GM19328 (cell line): ENCODE results near the gene ARHGAP11B.
A peak's percentile ranks its signal among the peaks of the same experiment; 100 is the strongest.
"Not testable (repeated sequence)": the region's sequence is repeated elsewhere in the genome, so short reads cannot be mapped to it uniquely, and the experiment has no call there.

Source experiments
- ATAC-seq: cut with Tn5 transposase; IDR thresholded peaks from one replicate; pipeline ENCODE4 v1.9.1; 2021; ENCODE audit warnings: mild to moderate bottlenecking, moderate library complexity; ENCODE audit not compliant: unreplicated experiment

Gene ARHGAP11B

DNA sequence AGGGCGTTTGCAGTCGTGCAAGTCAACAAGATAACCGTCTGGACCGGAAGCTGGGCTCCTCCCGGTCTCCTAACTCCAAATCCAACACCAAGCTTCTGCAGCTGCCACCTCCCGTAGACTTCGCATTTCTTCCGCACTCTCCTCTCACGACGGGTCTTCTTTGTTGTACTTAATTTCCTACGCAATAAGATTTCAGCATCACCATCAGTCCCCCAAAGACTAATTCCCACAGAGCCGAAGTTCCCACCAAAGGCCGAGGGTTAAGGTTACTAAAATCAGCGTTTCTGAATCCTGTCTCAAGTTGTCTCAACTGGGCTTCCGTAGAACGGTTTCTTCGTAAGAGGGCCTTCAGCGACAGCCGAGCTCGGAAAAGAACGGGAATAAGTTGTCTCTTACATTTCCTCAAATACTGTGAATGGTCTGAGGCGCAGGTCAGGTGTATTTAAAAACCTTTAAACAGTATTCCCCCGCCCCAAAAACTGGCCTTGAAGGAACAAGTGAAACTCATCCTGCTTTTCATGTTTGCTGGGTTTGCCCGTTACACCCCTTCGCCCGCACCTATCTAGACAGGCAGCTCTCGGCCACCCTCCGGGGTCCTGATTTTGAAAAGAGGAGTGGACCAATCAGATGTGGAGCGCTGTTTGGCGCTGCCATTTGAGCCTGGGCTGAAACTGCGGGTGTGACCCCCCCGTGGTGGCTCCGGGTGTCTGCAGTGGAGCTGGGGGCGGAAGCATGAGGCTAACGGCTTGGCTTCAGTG, at the start of gene ARHGAP11B:
Gene ARHGAP11B, plus strand, starts transcription at position 693 of the 758 bp plus-strand sequence.
- ATAC-seq, result peak; percentile 89

DNA sequence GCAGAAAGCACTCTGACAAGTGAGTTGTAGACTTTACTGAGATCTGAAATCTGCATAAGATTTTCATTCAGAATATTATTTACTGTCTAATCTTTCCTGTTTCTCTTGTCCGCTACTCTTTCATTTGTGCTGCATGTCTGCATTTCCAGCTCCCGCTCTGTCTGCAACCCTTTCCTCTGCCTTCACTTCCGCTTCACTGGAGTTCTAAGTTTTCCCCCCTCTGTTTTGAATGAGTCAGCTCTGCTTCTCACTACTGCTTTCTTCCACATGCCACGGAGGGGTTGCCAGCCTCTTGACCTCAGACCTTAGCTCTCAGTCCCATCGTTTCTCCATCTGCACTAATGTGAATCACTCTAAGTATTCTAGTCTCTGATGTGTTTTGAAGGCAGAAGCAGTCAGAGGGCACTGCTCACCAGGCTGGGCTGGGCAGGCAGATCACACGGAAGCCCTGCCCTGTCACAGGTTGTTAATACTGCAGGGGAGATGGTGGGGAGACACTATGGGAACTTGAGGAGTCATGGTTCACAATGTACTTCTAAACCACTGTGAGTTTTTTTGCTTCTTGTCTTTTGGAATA, 46.4 kb upstream of the ARHGAP11B start:
- not testable (repeated sequence) for ATAC-seq

- not testable (repeated sequence) for ATAC-seq
These were observed 45.2 kb upstream of the ARHGAP11B start for GRCh38 chr15:30580716-30581115.

DNA sequence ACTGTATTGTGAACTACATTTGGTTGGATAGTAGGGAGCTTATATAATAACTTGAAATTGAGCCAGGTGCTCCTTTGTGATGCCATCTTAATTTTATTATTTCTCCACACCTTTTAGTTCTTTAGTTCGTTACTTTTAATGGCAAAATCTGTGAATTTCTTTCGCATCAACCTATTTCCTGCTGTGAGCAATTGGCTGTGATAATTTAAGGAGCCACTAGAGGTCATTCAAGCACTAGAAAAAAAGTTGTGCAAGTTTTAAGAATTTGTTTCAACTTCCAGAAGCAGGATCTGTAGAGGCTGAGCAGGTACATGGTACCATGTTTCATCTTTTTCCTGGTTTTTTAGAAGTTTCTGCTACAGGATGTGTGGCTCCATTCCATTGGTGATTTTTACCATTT, 27.0 kb upstream of the ARHGAP11B start:
- ATAC-seq, result not testable (repeated sequence)

DNA sequence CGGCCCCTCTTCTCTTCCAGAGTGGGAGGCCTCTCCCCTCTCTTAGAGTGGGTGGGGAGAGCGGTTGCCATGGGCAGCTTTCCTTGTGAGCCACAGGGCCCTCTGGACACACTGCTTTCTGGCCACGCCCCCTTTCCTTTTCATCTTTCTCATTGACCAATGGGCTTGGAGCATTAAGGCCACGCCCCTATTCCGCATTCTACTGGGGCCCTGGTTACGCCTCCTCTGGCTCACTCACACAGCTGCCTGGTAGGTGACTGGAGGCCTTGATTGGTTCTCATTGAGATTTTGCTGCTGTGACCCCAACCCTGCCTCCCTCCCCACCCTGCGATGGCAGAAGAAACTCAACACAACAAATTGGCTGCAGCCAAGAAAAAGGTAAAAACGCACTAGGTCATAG, 22.1 kb upstream of the ARHGAP11B start, which contains the start of gene GOLGA8H:
Gene GOLGA8H, plus strand, starts transcription at position 233 of the 400 bp plus-strand sequence. Its CDS starts 98 bp downstream, at position 331.
- ATAC-seq, result not testable (repeated sequence)

GRCh38 chr15:30612271-30612670, 13.7 kb upstream of the ARHGAP11B start:
- ATAC-seq, result not testable (repeated sequence)

DNA sequence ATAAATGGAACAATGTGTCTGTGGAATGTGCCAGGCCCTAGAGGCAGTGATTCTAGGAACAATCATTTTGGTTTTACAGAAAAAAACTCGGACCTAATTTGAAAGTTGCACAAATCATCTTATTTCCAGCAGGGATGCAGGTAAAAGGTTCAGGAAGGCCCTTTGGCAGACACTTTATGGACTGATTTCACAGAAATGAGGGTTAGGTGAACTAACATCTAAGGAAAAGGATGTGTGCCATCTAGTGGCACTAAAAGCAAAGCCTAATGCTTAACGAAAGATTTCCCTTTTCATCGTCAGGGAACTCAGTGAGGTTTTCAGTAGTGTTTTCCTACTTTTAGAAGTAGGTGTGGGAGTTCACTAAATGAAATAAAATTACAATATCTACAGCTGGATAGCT, 4.6 kb upstream of the ARHGAP11B start:
- not testable (repeated sequence) for ATAC-seq

DNA sequence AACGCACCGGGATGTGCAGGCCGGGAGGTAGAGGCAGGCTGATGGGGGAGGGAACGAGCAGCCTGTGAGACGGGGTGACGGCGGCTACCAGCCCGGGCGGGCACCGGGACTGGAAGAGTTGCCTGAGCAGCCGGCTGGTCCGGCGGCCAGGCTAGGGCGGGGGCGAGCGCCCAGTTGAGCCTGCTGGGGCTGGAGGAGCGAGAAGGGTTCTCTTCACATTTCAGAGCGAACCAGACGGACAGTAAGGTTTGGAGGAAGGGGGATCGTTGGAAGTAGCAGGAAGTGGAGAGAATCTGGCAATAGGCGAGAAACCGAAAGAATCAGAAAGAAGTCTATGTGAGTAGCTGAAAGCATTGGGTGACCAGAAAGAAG, 252 bp downstream of the ARHGAP11B start:
- peak; percentile 6 for ATAC-seq

- ATAC-seq, result not testable (repeated sequence)
These were observed 704 bp downstream of the ARHGAP11B start for GRCh38 chr15:30626632-30627031.

- ATAC-seq, result peak; percentile 83
These were observed 24.3 kb downstream of the ARHGAP11B start for GRCh38 chr15:30650012-30650929.

DNA sequence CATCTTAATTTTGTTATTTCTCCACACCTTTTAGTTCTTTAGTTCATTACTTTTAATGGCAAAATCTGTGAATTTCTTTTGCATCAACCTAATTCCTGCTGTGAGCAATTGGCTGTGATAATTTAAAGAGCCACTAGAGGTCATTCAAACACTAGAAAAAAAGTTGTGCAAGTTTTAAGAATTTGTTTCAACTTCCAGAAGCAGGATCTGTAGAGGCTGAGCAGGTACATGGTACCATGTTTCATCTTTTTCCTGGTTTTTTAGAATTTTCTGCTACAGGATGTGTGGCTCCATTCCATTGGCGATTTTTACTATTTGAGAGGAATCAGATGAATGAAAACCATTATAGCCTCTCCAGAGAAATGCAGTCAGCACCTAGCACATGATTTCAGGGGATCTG, 35.2 kb downstream of the ARHGAP11B start:
- not testable (repeated sequence) for ATAC-seq

DNA sequence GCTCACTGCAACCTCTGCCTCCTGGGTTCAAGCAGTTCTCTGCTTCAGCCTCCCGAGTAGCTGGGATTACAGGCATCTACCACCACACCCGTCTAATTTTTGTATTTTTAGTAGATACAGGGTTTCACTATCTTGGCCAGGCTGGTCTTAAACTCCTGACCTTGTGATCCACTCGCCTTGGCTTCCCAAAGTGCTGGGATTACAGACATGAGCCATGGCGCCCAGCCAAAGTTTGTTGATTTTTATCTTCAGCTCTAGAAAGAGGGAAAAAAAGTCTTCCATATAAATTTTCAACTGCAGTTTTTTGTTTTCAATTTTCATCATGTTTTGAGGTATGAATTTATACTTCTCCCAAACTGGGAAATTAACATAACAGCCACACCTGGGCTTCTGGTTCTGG, 43.7 kb downstream of the ARHGAP11B start:
- not testable (repeated sequence) for ATAC-seq

DNA sequence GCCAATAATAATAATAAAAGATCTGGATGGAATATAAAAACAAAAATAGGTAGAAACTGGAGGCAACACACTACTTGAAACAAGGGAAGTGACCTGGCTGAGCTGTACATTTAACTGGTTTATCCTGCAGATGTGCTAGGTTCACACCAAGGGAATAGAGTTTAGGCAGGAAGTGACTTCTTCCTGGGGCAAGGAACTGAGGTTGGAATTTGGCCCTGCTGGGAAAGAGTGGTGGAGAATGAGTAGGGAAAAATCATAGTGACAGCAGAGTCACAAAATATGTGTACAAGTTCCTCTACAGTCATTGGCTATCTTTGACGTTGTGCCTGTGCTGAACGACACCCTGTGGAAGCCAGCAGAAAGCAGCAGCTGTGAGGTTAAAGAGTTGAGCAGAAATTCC, 44.1 kb downstream of the ARHGAP11B start:
- ATAC-seq, result no peak

- ATAC-seq, result no peak
These were observed 45.4 kb downstream of the ARHGAP11B start for GRCh38 chr15:30671309-30671708.

GRCh38 chr15:30675126-30675525, 49.2 kb downstream of the ARHGAP11B start:
- ATAC-seq, result no peak

DNA sequence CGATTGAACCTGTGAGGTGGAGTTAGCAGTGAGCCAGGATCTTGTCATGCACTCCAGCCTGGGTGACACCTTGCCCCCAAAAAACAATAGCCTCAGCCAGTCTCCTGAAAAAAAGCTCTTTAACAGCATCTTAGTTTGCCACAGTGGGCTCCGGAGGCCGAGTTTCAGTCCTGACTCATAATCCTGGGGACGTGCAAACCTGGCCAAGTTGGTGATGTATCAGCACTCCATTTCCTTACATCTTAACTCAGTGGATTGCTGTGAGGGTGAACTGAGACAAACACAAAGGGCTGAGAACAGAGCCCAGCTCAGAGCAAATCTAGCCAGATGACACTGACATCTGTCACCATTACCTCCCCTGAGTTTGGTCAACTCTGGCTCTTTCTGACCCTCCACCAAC, 50.0 kb downstream of the ARHGAP11B start:
- ATAC-seq, result not testable (repeated sequence)

- ATAC-seq, result not testable (repeated sequence)
These were observed 55.1 kb downstream of the ARHGAP11B start for GRCh38 chr15:30680997-30681396.

- ATAC-seq, result not testable (repeated sequence)
These were observed 59.9 kb downstream of the ARHGAP11B start for GRCh38 chr15:30685709-30686285.

DNA sequence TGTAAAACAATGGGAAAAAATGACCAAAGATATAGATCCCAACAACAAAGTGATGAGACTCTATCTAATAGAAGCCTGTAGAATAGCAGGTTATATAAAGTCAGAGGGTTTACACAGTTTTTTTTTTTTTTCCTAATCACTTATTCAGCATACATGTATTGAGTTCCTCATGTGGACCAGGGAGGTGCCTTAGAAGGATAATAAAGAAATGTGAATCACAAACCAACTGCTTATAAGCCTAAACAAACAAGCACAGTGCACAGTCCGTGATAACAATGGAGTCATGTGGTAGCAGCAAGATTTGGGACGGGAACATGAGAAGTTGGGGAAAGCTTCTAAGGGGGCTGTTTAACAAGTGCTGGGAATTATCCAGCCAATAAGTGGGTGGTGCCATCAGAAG, 60.7 kb downstream of the ARHGAP11B start:
- ATAC-seq, result not testable (repeated sequence)
